Peyer's patch (tissue), 4 donors: ENCODE measurements around the gene PHF21B. TPM values are rescaled to one million over a fixed set of nuclear protein-coding genes. Genes with fewer than 3 reads are reported as not detected.

Experiments used
- DNase-seq, 3 donors: peaks; one replicate each; pipeline ENCODE4 v3.0.0-alpha.2; 2017 to 2019
- H3K27ac ChIP-seq, 4 donors: fragments of 200-600 bp; sonication (generic); one replicate each; pipeline ENCODE4 v1.5.1; 2016 to 2019
- H3K27me3 ChIP-seq, 2 donors: fragments of 200-600 bp; sonication (generic); one replicate each; pipeline ENCODE4 v1.5.1; 2019
- H3K36me3 ChIP-seq, 3 donors: fragments of 200-600 bp; sonication (generic); one replicate each; pipeline ENCODE4 v1.5.1; 2016 to 2019
- H3K4me1 ChIP-seq, 4 donors: fragments of 200-600 bp; sonication (generic); one replicate each; pipeline ENCODE4 v1.5.1; 2016 to 2019
- H3K4me3 ChIP-seq, 4 donors: fragments of 200-600 bp; sonication (generic); 1 replicate in 3 of 4; 2 replicates in 1 of 4; pipeline ENCODE4 v1.5.1; 2016 to 2019; ENCODE audit warnings: mild to moderate bottlenecking in 1 of 4
- H3K9me3 ChIP-seq, 4 donors: fragments of 200-600 bp; sonication (generic); one replicate each; pipeline ENCODE4 v1.5.1; 2016 to 2019; ENCODE audit warnings: mild to moderate bottlenecking in 1 of 4
- CTCF ChIP-seq, 6 experiments: fragments of 450-650 bp in 4 of 6; fragments of 200-600 bp in 2 of 6; sonication (generic) in 1 of 6; IDR thresholded peaks; one replicate each; pipeline ENCODE4 v1.5.1; 2017 to 2019; ENCODE audit warnings: antibody characterized with exemption in 6 of 6, mild to moderate bottlenecking in 3 of 6, moderate library complexity in 1 of 6
- POLR2A ChIP-seq, 2 donors: fragments of 450-650 bp; IDR thresholded peaks; one replicate each; pipeline ENCODE4 v1.5.1; 2017; ENCODE audit warnings: antibody characterized with exemption in 2 of 2, mild to moderate bottlenecking in 2 of 2, moderate library complexity in 2 of 2
- total RNA-seq, 4 donors: library from RNA; depleted of rRNA; stranded (reverse); fragments of >200 nt; gene quantifications; one replicate each; pipeline ENCODE4 v1.1.0, GENCODE V29; 2016

PHF21B gene
- total RNA-seq, 4 donors from 2014 or later: not detected

GRCh38 chr22:44982445-44982844, 27.4 kb downstream of the PHF21B start:
- no peak for TF ChIP-seq CTCF (IDR thresholded peaks at IDR 0.05)
- no peak for TF ChIP-seq POLR2A (IDR thresholded peaks at IDR 0.05)
- Histone ChIP-seq H3K36me3 (no peaks in the 10 kb centered on the region), H3K9me3 (no peaks in the 10 kb centered on the region), H3K4me1 (no peaks in the 10 kb centered on the region), H3K27me3 (no peaks in the 10 kb centered on the region), H3K4me3 (no peak overlapping the region), H3K27ac (no peak overlapping the region)
- no peak for DNase-seq

- DNase-seq: no peak
- Histone ChIP-seq H3K36me3 (no peaks in the 10 kb centered on the region), H3K27ac (no peak overlapping the region), H3K4me1 (no peaks in the 10 kb centered on the region), H3K4me3 (no peak overlapping the region), H3K27me3 (no peaks in the 10 kb centered on the region), H3K9me3 (no peaks in the 10 kb centered on the region)
- no peak for TF ChIP-seq CTCF (IDR thresholded peaks at IDR 0.05)
- TF ChIP-seq POLR2A (IDR thresholded peaks at IDR 0.05): no peak
These were observed 27.9 kb downstream of the PHF21B start for GRCh38 chr22:44981857-44982256.

- DNase-seq: no peak
- no peak for TF ChIP-seq POLR2A (IDR thresholded peaks at IDR 0.05)
- no peak for TF ChIP-seq CTCF (IDR thresholded peaks at IDR 0.05)
- Histone ChIP-seq H3K27me3 (no peaks in the 10 kb centered on the region), H3K36me3 (no peaks in the 10 kb centered on the region), H3K4me3 (no peak overlapping the region), H3K9me3 (no peaks in the 10 kb centered on the region), H3K27ac (no peak overlapping the region), H3K4me1 (no peaks in the 10 kb centered on the region)
These were observed 30.7 kb downstream of the PHF21B start for GRCh38 chr22:44979154-44979553.

GRCh38 chr22:44975427-44976262, 34.2 kb downstream of the PHF21B start:
- Histone ChIP-seq H3K4me3 (no peak overlapping the region), H3K4me1 (no peaks in the 10 kb centered on the region), H3K27me3 (no peaks in the 10 kb centered on the region), H3K36me3 (no peaks in the 10 kb centered on the region), H3K27ac (no peak overlapping the region), H3K9me3 (no peaks in the 10 kb centered on the region)
- TF ChIP-seq CTCF (IDR thresholded peaks at IDR 0.05) (peak in 4 of 6 experiments; percentile 29 to 53 (median 44)), POLR2A (IDR thresholded peaks at IDR 0.05) (no peak)
- DNase-seq: peak; percentile 31 to 72 (median 61)

GRCh38 chr22:44974454-44974853, 35.4 kb downstream of the PHF21B start:
- no peak for DNase-seq

More at GRCh38 chr22:44974454-44974853, 35.4 kb downstream of the PHF21B start:
- Histone ChIP-seq H3K27me3 (no peaks in the 10 kb centered on the region), H3K4me3 (no peak overlapping the region), H3K4me1 (no peaks in the 10 kb centered on the region), H3K9me3 (no peaks in the 10 kb centered on the region), H3K27ac (no peak overlapping the region), H3K36me3 (no peaks in the 10 kb centered on the region)
- TF ChIP-seq POLR2A (IDR thresholded peaks at IDR 0.05): no peak
- TF ChIP-seq CTCF (IDR thresholded peaks at IDR 0.05): no peak
